ENCODE results near the gene LMAN2. TPM values are rescaled to one million over a fixed set of nuclear protein-coding genes. Genes with fewer than 3 reads are reported as not detected.

Gene LMAN2
- total RNA-seq, 1 donor from 2014 or later, result 88.0 TPM

DNA sequence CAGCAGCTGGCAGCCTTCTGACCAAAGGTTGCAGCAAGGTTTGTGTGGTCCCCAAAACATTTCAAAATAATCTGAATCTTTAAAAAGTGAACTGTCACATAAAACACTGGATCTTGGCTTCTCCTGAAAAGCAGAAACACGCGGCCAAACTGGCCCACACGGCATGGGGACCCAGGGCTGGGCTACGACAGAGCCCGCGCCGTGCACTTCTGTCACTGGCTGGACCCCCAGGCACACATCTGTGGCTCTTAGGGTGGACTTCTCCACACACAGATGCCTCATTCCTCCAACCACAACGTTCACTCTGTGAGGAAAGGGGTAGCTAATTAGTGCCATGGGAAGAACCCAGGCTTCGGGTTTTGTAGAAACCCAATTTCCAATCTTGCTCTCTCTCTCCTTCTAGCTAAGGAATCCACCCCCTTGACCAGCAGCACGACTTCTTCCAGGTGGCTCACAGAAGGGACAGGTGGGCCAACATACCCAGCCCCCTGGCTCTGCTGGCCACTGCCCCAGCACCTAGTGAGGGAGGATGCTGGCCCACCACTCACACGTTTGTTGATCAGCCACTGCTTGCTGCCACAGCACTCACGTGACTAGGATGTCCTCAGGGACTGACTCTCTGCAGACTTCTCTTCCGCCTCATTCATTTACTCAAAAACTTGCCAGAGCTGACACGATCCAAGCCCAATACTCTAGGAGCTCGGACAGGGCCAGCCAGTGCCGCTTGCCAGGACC, 17.9 kb downstream of the LMAN2 start:
- Mint-ChIP-seq H3K4me3 (no peak overlapping the region), H3K4me1 (peaks cover 26% of the 10 kb centered on the region), H3K27ac (peak overlapping the region; percentile 35), H3K36me3 (ENCODE audit: low read depth) (peaks cover 83% of the 10 kb centered on the region), H3K9me3 (no peaks in the 10 kb centered on the region), H3K27me3 (no peaks in the 10 kb centered on the region)
- intact Hi-C loops (cut with micrococcal nuclease), result no loop called here
- TF ChIP-seq CTCF (IDR thresholded peaks at IDR 0.05), result no peak
- ChIA-PET CTCF (interaction anchor here (0.7 to 1.0 kb wide), 3 partner anchors 15 to 112 kb away, joined by 3 read pairs; no protein-coding TSS in a partner anchor), POLR2A (interaction anchor here (0.5 to 1.4 kb wide), 3 partner anchors 12 to 20 kb away, joined by 3 to 5 read pairs (median 4); partner anchors contain the start of gene LMAN2)
- no peak for DNase-seq
- no peak for ATAC-seq (ENCODE audit: low read depth)

DNA sequence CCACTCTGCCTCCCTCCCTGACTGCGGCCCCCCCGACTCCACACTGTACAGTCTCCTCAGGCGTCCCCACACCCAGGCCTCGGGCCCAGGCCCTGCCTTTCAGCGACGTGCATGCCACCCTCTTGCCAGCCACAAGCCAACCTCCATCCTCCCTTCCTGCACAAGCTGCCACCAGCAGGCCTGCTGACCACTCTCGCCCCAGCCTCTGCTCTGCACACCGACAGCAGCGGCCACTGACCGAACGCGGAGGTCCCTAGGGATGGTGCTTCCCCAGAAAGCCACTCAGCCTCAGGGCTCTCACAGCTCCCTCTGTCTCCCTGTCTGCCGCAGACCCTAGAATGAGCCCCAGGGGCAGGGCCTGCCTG, 18.6 kb downstream of the LMAN2 start:
- Mint-ChIP-seq H3K4me1 (peaks cover 28% of the 10 kb centered on the region), H3K27me3 (no peaks in the 10 kb centered on the region), H3K9me3 (no peaks in the 10 kb centered on the region), H3K27ac (peak overlapping the region; percentile 37), H3K36me3 (ENCODE audit: low read depth) (peaks cover 78% of the 10 kb centered on the region), H3K4me3 (no peak overlapping the region)
- no peak for TF ChIP-seq CTCF (IDR thresholded peaks at IDR 0.05)
- ChIA-PET POLR2A (interaction anchor here (1.0 to 1.4 kb wide), 2 partner anchors 19 to 29 kb away, joined by 3 to 4 read pairs; partner anchors contain the start of gene LMAN2), CTCF (interaction anchor here (0.7 to 1.0 kb wide), 2 partner anchors 14 to 113 kb away, joined by 3 read pairs; no protein-coding TSS in a partner anchor)
- no peak for DNase-seq
- intact Hi-C loops (cut with micrococcal nuclease), result no loop called here
- no peak for ATAC-seq (ENCODE audit: low read depth)

DNA sequence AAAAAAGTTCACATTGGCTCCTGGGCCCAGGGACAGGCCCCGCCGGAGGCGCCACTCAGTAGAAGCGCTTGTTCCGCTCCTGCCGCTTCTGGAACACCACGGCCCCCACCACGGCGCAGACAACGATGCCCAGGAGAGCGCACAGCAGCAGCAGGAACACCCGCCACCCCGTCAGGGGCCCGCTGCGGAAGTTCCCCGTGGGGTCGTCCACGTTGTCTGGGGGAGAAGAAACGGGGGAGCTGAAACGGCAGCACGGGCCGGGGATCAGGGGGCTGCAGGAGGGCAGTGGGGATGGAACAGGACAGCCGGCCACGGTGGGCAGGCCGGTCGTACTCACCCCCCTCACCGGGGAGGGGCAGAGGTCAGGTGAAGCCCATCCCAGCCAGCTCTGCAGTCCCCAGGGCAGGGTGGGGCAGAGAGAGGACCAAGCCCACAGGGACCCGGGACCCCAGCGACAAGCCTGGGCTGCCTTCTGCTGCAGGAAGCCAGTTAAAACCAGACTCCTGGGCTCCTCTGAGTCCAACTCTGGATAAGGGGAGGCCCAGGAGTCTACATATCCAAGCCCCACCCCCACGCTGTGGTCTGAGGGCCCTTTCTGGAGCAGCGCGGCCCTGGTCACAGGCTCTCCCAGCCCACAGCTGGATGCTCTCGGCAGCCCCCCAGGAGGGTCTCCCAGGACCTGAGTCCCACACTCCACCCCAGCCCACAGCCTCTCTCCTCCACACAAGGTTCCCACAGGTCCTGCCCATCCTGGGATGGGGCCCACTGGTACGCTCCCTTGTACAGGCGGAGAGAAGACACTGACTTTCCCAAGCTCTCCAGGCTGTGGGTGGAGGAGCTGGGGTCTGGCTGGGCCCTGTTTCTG, 19.2 kb downstream of the LMAN2 start:
- POLR2A ChIA-PET, result interaction anchor here (0.6 to 2.7 kb wide), 4 partner anchors 19 to 260 kb away, joined by 3 to 15 read pairs (median 4); partner anchors contain the start of genes LMAN2 and TMED9

GRCh38 chr5:177330991-177331842, 20.3 kb downstream of the LMAN2 start:
- CTCF ChIA-PET, result interaction anchor here (0.6 to 1.1 kb wide), 2 partner anchors 20 to 38 kb away, joined by 3 to 4 read pairs; partner anchors contain the start of gene LMAN2
- Mint-ChIP-seq H3K27me3 (no peaks in the 10 kb centered on the region), H3K36me3 (ENCODE audit: low read depth) (peaks cover 68% of the 10 kb centered on the region), H3K4me3 (peak overlapping the region; percentile 24), H3K27ac (peak overlapping the region; percentile 75), H3K4me1 (peaks cover 33% of the 10 kb centered on the region), H3K9me3 (no peaks in the 10 kb centered on the region)
- TF ChIP-seq CTCF (IDR thresholded peaks at IDR 0.05), result no peak
- POLR2A ChIA-PET, result interaction anchor here (0.5 to 2.7 kb wide), 3 partner anchors 10 to 20 kb away, joined by 3 to 15 read pairs (median 4); partner anchors contain the start of gene LMAN2
- intact Hi-C loops (cut with micrococcal nuclease), result no loop called here
- peak; percentile 41 for ATAC-seq (ENCODE audit: low read depth)
- no peak for DNase-seq

More for the DNA sequence above, 19.2 kb downstream of the LMAN2 start:
- no peak for TF ChIP-seq CTCF (IDR thresholded peaks at IDR 0.05)
- H3K4me1 Mint-ChIP-seq, result peaks cover 33% of the 10 kb centered on the region
- peaks cover 79% of the 10 kb centered on the region for H3K36me3 Mint-ChIP-seq (ENCODE audit: low read depth)
- no peak overlapping the region for H3K4me3 Mint-ChIP-seq
- DNase-seq, result no peak
- H3K9me3 Mint-ChIP-seq, result no peaks in the 10 kb centered on the region
- CTCF ChIA-PET, result interaction anchor here (0.6 to 1.1 kb wide), 2 partner anchors 19 to 37 kb away, joined by 3 to 4 read pairs; partner anchors contain the start of gene LMAN2
- peak overlapping the region; percentile 75 for H3K27ac Mint-ChIP-seq
- ATAC-seq (ENCODE audit: low read depth), result no peak
- no peaks in the 10 kb centered on the region for H3K27me3 Mint-ChIP-seq
- intact Hi-C loops (cut with micrococcal nuclease), result no loop called here
